Subcutaneous abdominal adipose tissue (tissue), 5 donors: ENCODE measurements around the gene UPF3A.

Source experiments
- H3K27ac ChIP-seq: one replicate; pipeline ENCODE4 v1.7.0; 2013; ENCODE audit warnings: low read depth, mild to moderate bottlenecking, inconsistent platforms, low read length, moderate library complexity
- H3K27me3 ChIP-seq, 5 donors: one replicate each; pipeline ENCODE4 v1.7.0; 2013; ENCODE audit warnings: low read length in 5 of 5, inconsistent platforms in 1 of 5; ENCODE audit not compliant: control insufficient read depth in 5 of 5, insufficient read depth in 4 of 5
- H3K36me3 ChIP-seq, 5 donors: one replicate each; pipeline ENCODE4 v1.7.0; 2013; ENCODE audit warnings: low read length in 5 of 5; ENCODE audit not compliant: control insufficient read depth in 5 of 5, insufficient read depth in 5 of 5
- H3K4me1 ChIP-seq, 5 donors: one replicate each; pipeline ENCODE4 v1.7.0; 2013; ENCODE audit warnings: low read length in 5 of 5, mild to moderate bottlenecking in 3 of 5, moderate library complexity in 1 of 5; ENCODE audit not compliant: control insufficient read depth in 5 of 5, insufficient read depth in 5 of 5
- H3K4me3 ChIP-seq, 5 donors: one replicate each; pipeline ENCODE4 v1.7.0; 2013; ENCODE audit warnings: low read length in 5 of 5, low read depth in 1 of 5
- H3K9ac ChIP-seq, 5 donors: one replicate each; pipeline ENCODE4 v1.7.0; 2013; ENCODE audit warnings: low read length in 5 of 5, mild to moderate bottlenecking in 4 of 5, moderate library complexity in 3 of 5
- H3K9me3 ChIP-seq, 5 donors: one replicate each; pipeline ENCODE4 v1.7.0; 2013; ENCODE audit warnings: low read length in 5 of 5; ENCODE audit not compliant: control insufficient read depth in 5 of 5
- donor health status: healthy.
- donor health status: healthy.
- donor health status: healthy.
- donor health status: healthy.
- donor health status: healthy.

Gene UPF3A

GRCh38 chr13:114281351-114282040 lies at the start of gene UPF3A:
Gene UPF3A (plus strand): TSS chr13:114281601. CDS start chr13:114281640, 39 bp downstream.
- Histone ChIP-seq H3K9ac (peak within 1 kb of the TSS; percentile 81 to 92 (median 86)), H3K4me3 (peak within 1 kb of the TSS; percentile 77 to 95 (median 84)), H3K36me3 (peaks cover 3 to 15% (median 7%) of the 10 kb centered on the region in 5 donors), H3K4me1 (peaks cover 0 to 36% (median 33%) of the 10 kb centered on the region in 5 donors), H3K27me3 (no peaks in the 10 kb centered on the region), H3K9me3 (no peaks in the 10 kb centered on the region), H3K27ac (peak within 1 kb of the TSS; percentile 86)

DNA sequence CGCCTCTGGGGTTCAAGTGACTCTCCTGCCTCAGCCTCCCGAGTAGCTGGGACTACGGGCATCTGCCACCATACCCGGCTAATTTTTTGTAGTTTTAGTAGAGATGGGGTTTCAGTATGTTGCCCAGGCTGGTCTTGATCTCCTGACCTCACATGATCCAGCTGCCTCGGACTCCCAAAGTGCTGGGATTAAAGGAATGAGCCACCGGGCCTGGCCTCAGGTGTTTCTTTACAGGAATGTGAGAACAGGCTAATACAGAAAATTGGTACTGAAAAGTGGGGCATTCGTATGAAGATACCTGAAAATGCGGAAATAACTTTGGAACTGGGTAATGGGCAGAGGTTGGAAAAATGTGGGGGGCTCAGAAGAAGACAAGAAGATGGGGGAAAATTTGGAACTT lies 49.5 kb upstream of the UPF3A start:
- no peaks in the 10 kb centered on the region for H3K36me3 ChIP-seq
- no peaks in the 10 kb centered on the region for H3K9me3 ChIP-seq
- H3K27ac ChIP-seq = no peak overlapping the region
- H3K9ac ChIP-seq = no peak overlapping the region
- no peak overlapping the region for H3K4me3 ChIP-seq
- peaks cover 0 to 20% (median 16%) of the 10 kb centered on the region in 5 donors for H3K4me1 ChIP-seq
- H3K27me3 ChIP-seq = peaks cover 5 to 21% (median 12%) of the 10 kb centered on the region in 5 donors

DNA sequence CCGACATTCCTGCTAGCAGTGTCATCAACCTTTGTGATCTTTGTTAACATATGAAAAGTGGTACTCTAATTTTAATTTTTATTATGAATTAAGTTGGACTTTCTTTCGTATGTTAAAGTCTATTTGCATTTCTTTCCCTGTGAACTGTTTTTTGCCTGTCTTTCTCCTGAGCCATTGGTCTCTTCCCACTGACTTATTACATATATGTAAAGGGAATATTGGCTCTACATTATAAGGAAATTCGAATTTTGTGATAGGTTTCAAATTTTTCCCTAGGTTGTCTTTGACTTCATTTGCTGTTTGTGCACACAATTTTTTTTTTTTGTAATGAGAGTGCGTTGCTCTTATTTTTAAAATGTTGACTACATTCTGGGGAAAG lies 47.1 kb upstream of the UPF3A start:
- H3K9me3 ChIP-seq = no peaks in the 10 kb centered on the region
- peaks cover 0 to 20% (median 16%) of the 10 kb centered on the region in 5 donors for H3K4me1 ChIP-seq
- peak overlapping the region in 1 of 5 donors; percentile 35 for H3K9ac ChIP-seq
- peak overlapping the region; percentile 76 for H3K27ac ChIP-seq
- peaks cover under 1 to 14% (median 7%) of the 10 kb centered on the region in 5 donors for H3K27me3 ChIP-seq
- H3K36me3 ChIP-seq = peaks cover 8 to 23% (median 22%) of the 10 kb centered on the region in 5 donors
- H3K4me3 ChIP-seq = peak overlapping the region in 3 of 5 donors; percentile 83 to 85 (median 84)

DNA sequence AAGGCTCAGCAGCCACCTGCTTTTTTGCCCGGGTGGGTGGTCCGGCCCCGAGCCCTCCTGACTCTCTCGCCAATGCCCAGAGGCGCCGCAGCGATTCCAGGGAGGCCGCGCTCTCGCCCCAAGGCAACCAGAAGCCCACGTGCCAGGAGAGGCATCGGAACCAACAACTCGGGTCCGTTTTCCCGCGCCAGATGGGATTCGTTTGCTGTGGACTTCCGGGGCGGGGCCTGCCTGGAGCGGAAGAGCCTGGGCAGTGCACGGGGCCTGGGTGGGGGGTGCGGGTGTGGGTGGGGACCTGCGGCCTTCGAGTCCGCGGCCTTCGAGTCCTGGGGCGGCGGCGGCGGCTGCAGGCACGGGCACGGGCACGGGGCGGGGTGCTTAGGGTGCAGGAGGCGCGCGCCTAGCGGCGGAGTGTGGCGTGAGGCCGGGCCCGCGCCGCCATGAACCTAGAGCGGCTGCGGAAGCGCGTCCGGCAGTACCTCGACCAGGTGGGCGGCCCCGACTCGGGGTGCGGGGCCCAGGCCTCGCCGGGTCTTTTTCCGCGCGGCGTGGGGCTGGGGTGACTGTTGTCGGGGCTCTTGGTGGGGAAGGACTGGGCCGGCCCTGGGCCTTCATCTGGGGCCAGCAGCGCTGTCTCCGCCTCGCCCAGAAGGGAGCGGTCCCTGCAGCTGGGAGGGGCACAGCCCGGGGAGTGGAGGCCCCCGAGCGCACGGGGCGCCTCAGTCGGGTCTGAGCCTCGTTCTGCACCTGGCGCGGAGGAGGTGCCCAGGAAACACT lies 46.6 kb upstream of the UPF3A start, which contains the start of gene CDC16:
Gene CDC16 (plus strand): TSS at position 253 of the 777 bp plus-strand sequence. CDS start 188 bp downstream, at position 441.
- Histone ChIP-seq H3K27me3 (peaks cover 0 to 10% (median 7%) of the 10 kb centered on the region in 5 donors), H3K9ac (peak within 1 kb of the TSS; percentile 60 to 92 (median 88))

GRCh38 chr13:114235697-114236096 lies 45.7 kb upstream of the UPF3A start:
- Histone ChIP-seq H3K27me3 (peaks cover 0 to 3% (median 1%) of the 10 kb centered on the region in 5 donors), H3K36me3 (peaks cover 15 to 37% (median 34%) of the 10 kb centered on the region in 5 donors), H3K27ac (peak overlapping the region; percentile 76), H3K4me1 (peaks cover 0 to 20% (median 16%) of the 10 kb centered on the region in 5 donors), H3K9ac (peak overlapping the region; percentile 60 to 92 (median 88)), H3K9me3 (no peaks in the 10 kb centered on the region), H3K4me3 (peak overlapping the region; percentile 70 to 86 (median 84))

More for the DNA sequence above, 46.6 kb upstream of the UPF3A start, which contains the start of gene CDC16:
- peaks cover 0 to 20% (median 16%) of the 10 kb centered on the region in 5 donors for H3K4me1 ChIP-seq
- no peaks in the 10 kb centered on the region for H3K9me3 ChIP-seq
- peak within 1 kb of the TSS; percentile 70 to 86 (median 84) for H3K4me3 ChIP-seq
- peaks cover 13 to 29% (median 28%) of the 10 kb centered on the region in 5 donors for H3K36me3 ChIP-seq
- peak within 1 kb of the TSS; percentile 76 for H3K27ac ChIP-seq

DNA sequence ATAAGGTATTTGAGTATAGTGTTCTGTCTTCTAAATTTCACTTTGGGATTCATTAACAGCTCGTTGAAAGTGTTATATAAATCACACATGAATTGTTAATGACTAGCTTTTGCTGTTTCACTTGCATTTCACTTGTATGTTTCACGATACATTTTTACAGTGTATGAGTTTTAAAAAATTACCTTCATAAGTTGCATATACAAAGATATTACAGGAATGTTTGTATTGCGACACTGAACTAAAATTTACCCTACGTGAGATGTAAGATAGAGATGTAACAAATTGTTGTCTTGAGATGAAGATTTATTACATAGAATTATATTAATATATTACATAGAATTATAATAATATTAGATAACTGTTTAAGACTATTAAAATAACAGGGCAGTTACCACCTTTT lies 45.2 kb upstream of the UPF3A start:
- peak overlapping the region in 4 of 5 donors; percentile 80 to 92 (median 90) for H3K9ac ChIP-seq
- peak overlapping the region in 4 of 5 donors; percentile 70 to 86 (median 84) for H3K4me3 ChIP-seq
- peak overlapping the region; percentile 76 for H3K27ac ChIP-seq

GRCh38 chr13:114237415-114238112 lies 43.8 kb upstream of the UPF3A start:
- Histone ChIP-seq H3K27ac (no peak overlapping the region), H3K9me3 (no peaks in the 10 kb centered on the region), H3K4me3 (no peak overlapping the region), H3K27me3 (no peaks in the 10 kb centered on the region), H3K4me1 (peaks cover 0 to 20% (median 16%) of the 10 kb centered on the region in 5 donors), H3K9ac (no peak overlapping the region), H3K36me3 (peaks cover 29 to 56% (median 52%) of the 10 kb centered on the region in 5 donors)

More for the DNA sequence above, 45.2 kb upstream of the UPF3A start:
- Histone ChIP-seq H3K4me1 (peaks cover 0 to 20% (median 16%) of the 10 kb centered on the region in 5 donors), H3K27me3 (no peaks in the 10 kb centered on the region), H3K36me3 (peaks cover 18 to 42% (median 39%) of the 10 kb centered on the region in 5 donors), H3K9me3 (no peaks in the 10 kb centered on the region)

DNA sequence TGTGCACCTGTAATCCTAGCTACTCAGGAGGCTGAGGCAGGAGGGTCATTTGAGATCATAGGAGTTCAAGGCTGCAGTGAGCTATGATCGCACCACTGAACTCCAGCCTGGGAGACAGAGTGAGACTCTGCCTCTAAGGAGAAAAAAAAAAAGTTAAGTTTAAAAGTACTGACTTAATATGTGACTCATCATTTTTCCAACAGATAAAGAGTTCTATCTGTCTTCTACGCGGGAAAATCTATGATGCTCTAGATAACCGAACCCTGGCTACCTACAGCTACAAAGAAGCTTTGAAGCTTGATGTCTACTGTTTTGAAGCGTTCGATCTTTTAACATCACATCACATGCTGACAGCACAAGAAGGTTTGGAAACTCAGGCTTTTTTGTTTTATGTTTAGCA lies 39.5 kb upstream of the UPF3A start:
- H3K27ac ChIP-seq = no peak overlapping the region
- H3K9ac ChIP-seq = no peak overlapping the region
- no peaks in the 10 kb centered on the region for H3K27me3 ChIP-seq
- no peaks in the 10 kb centered on the region for H3K4me1 ChIP-seq
- H3K36me3 ChIP-seq = peaks cover 59 to 99% (median 91%) of the 10 kb centered on the region in 5 donors
- no peak overlapping the region for H3K4me3 ChIP-seq
- no peaks in the 10 kb centered on the region for H3K9me3 ChIP-seq

DNA sequence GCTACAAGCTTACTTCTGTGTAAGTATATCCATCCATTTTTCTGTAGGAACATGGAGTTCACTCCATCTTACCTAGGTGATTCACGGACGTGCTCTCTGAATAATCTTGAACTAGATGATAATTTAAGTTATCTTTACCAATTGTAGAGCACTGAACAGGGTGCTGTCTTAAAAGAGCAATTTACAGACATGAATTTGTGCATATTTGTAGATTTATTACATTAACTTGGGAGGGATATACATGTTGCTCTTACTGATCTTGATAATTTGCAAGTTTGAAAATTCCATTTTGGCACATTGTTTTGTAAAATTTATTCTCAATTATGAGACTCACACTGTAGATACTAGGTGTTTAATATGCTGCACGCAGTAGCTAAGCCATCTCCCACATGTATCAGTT lies 37.4 kb upstream of the UPF3A start:
- Histone ChIP-seq H3K4me3 (no peak overlapping the region), H3K36me3 (peaks cover 55 to 97% (median 82%) of the 10 kb centered on the region in 5 donors), H3K27me3 (no peaks in the 10 kb centered on the region), H3K27ac (no peak overlapping the region), H3K9me3 (no peaks in the 10 kb centered on the region), H3K4me1 (no peaks in the 10 kb centered on the region), H3K9ac (no peak overlapping the region)
